Ovary (tissue), 9 donors: ENCODE data around the gene RPGRIP1L. TPM values are rescaled to one million over a fixed set of nuclear protein-coding genes. Genes with fewer than 3 reads are reported as not detected.

Experiments
- DNase-seq, 5 donors: peaks; one replicate each; pipeline ENCODE4 v3.0.0-alpha.2; 2019 to 2020
- H3K27ac ChIP-seq, 2 donors: fragments of 200-600 bp; one replicate each; pipeline versions ENCODE4 v1.5.1 to v1.8.0; 2019 to 2022
- H3K27me3 ChIP-seq: fragments of 200-600 bp; one replicate; pipeline ENCODE4 v1.8.0; 2022
- H3K36me3 ChIP-seq: fragments of 200-600 bp; sonication (generic); one replicate; pipeline ENCODE4 v1.5.1; 2019
- H3K4me1 ChIP-seq: one replicate; pipeline ENCODE4 v1.8.1; 2013; ENCODE audit warnings: mild to moderate bottlenecking, moderate library complexity; ENCODE audit not compliant: insufficient read depth
- H3K4me3 ChIP-seq: fragments of 200-600 bp; sonication (generic); one replicate; pipeline ENCODE4 v1.5.1; 2017
- H3K9me3 ChIP-seq, 2 donors: fragments of 200-600 bp in 1 of 2; sonication (generic) in 1 of 2; one replicate each; pipeline versions ENCODE4 v1.5.1 to v1.8.1; 2013 to 2019; ENCODE audit warnings: mild to moderate bottlenecking in 1 of 2, moderate library complexity in 1 of 2
- CTCF ChIP-seq, 3 donors: fragments of 450-650 bp in 2 of 3; fragments of 200-600 bp in 1 of 3; IDR thresholded peaks; one replicate each; pipeline versions ENCODE4 v1.5.1 to v1.8.0; 2016 to 2022; ENCODE audit warnings: antibody characterized with exemption in 3 of 3, mild to moderate bottlenecking in 1 of 3
- EP300 ChIP-seq: sonication (generic); formaldehyde crosslinking; IDR thresholded peaks from one replicate; pipeline ENCODE4 v1.6.1; 2017; ENCODE audit warnings: antibody characterized with exemption
- POLR2A ChIP-seq: fragments of 450-650 bp; IDR thresholded peaks from one replicate; pipeline ENCODE4 v1.6.1; 2017; ENCODE audit warnings: antibody characterized with exemption, mild to moderate bottlenecking, moderate library complexity
- WGBS, 3 donors: extraction: QIAGEN DNeasy Blood & Tissue Kit in 1 of 3; methylation state at CpG; one replicate each; pipeline versions ENCODE4 v1.1.5 to v1.1.7; 2013 to 2017; 5-methylcytosine and 5-hydroxymethylcytosine counted together
- intact Hi-C, 4 donors: fragments of 100-400 bp; cut with DNase I; formaldehyde crosslinking; loops; one replicate each; pipeline versions ENCODE4 v1.11.0 to v1.15.1; 2022 to 2023
- polyA plus RNA-seq, 2 donors: library from polyadenylated mRNA; stranded (reverse); fragments of 200-250 nt in 1 of 2; fragments of 350-450 nt in 1 of 2; fragmentation: Illumina TruSeq in 1 of 2; extraction: RNeasy Lipid Tissue Mini Kit (QIAGEN cat#74804) in 1 of 2; gene quantifications; one replicate each; pipeline ENCODE4 v1.2.3, GENCODE V29; 2013 to 2014
- total RNA-seq, 7 donors: library from RNA; depleted of rRNA in 2 of 7; stranded (reverse); fragments of >200 nt in 2 of 7; fragmentation: NEBNext Ultra II Directional in 3 of 7; extraction: Animal tissue kit (Norgen Biotek cat#: 25700) in 3 of 7; gene quantifications; one replicate each; pipeline versions ENCODE4 v1.1.0 to v1.2.4, GENCODE V29; 2016 to 2023
- donor health status: DM: no; HTN: no; CAD: no; lungs with moderate emphysema.
- donor health status: DM: no; HTN: no; CAD: no.
- donor health status: Bipolar disorder and iron deficiency.
- donor health status: DM: yes; HTN: yes; CAD: no.
- donor health status: DM: no; HTN: no; CAD: no.
- donor health status: DM: yes; HTN: yes; CAD: no.

The RPGRIP1L gene
- total and polyA plus RNA-seq, 9 donors = 1.7 to 12.1 (median 7.7) TPM

DNA sequence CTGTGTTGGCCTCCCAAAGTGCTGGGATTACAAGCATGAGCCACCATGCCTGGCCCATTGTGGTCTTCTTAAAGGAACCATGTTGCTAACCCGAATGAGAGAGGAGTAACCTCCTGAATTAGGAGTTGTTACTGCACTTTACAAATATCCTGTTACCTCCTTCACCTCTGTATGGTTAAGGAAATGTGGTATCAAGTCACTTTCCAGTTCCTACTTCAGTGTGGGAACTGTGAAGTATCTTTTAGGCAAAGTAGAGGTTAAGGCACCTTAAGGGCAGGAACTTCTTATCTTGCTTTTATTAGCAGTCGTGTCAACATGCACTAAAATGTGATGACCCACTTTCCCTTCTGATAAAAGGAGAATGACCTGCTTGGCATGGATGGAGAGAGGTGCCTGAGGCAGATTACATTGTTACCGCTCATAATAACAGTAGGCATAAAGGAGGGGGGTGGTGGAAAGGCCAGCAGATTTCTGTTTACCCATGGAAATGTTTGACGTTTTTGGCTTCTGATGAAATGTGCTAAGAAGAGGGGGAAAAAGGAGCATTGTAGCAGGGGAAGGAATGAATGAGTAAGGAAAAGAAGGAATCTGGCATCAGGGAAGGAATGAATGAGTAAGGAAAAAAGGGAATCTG lies 28.8 kb upstream of the RPGRIP1L start:
- Histone ChIP-seq H3K27ac (no peak overlapping the region), H3K4me1 (peaks cover 4% of the 10 kb centered on the region), H3K4me3 (no peak overlapping the region), H3K36me3 (no peaks in the 10 kb centered on the region), H3K27me3 (no peaks in the 10 kb centered on the region), H3K9me3 (no peaks in the 10 kb centered on the region)
- intact Hi-C loops = no loop called here
- WGBS, 3 donors = 61 to 68% (median 66%) methylated on average over 4 of the region's 4 CpGs
- TF ChIP-seq POLR2A = no peak
- TF ChIP-seq EP300 = no peak
- no peak for TF ChIP-seq CTCF (IDR thresholded peaks at IDR 0.05)
- no peak for DNase-seq

GRCh38 chr16:53730693-53731092 lies 27.0 kb upstream of the RPGRIP1L start:
- H3K4me3 ChIP-seq = no peak overlapping the region
- peaks cover 6% of the 10 kb centered on the region for H3K4me1 ChIP-seq
- WGBS, 3 donors = 83 to 88% (median 84%) methylated on average over 3 of the region's 3 CpGs
- no peaks in the 10 kb centered on the region for H3K9me3 ChIP-seq
- DNase-seq = no peak
- H3K36me3 ChIP-seq = no peaks in the 10 kb centered on the region
- no peak for TF ChIP-seq EP300
- TF ChIP-seq CTCF (IDR thresholded peaks at IDR 0.05) = no peak
- TF ChIP-seq POLR2A = no peak
- H3K27me3 ChIP-seq = no peaks in the 10 kb centered on the region
- H3K27ac ChIP-seq = no peak overlapping the region
- intact Hi-C loops = no loop called here

DNA sequence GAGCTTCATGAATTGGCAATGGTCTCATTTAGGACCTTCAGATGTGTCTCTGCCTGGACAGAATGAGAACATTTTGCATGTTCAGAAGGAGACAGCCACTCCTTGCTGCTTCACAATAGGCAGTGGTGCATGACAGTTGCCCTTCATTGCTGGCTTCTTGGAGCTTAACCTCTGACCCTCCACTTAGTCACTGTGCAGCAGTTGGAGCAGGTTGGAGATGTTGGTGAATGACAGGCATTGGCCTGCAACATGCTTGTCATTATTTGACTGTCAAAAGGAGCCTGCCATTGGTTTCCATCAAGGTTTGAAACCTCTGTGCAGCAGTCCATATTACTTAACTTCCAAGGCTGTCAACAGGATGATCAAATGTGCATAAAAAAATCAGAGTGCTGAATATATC lies 23.0 kb upstream of the RPGRIP1L start:
- Histone ChIP-seq H3K36me3 (no peaks in the 10 kb centered on the region), H3K27me3 (no peaks in the 10 kb centered on the region), H3K27ac (no peak overlapping the region), H3K9me3 (no peaks in the 10 kb centered on the region), H3K4me1 (peaks cover 2% of the 10 kb centered on the region), H3K4me3 (no peak overlapping the region)
- DNase-seq = no peak
- no peak for TF ChIP-seq EP300
- TF ChIP-seq CTCF (IDR thresholded peaks at IDR 0.05) = no peak
- TF ChIP-seq POLR2A = no peak
- intact Hi-C loops = no loop called here

GRCh38 chr16:53721017-53721416 lies 17.4 kb upstream of the RPGRIP1L start:
- Histone ChIP-seq H3K9me3 (no peaks in the 10 kb centered on the region), H3K27ac (no peak overlapping the region), H3K27me3 (no peaks in the 10 kb centered on the region), H3K4me1 (no peaks in the 10 kb centered on the region), H3K36me3 (no peaks in the 10 kb centered on the region), H3K4me3 (no peak overlapping the region)
- 89 to 93% (median 90%) methylated on average over 5 of the region's 5 CpGs for WGBS, 3 donors
- no peak for DNase-seq
- intact Hi-C loops = no loop called here
- TF ChIP-seq POLR2A (no peak), EP300 (no peak), CTCF (IDR thresholded peaks at IDR 0.05) (no peak)
